Measurements from ENCODE around the gene DUOXA2.

- TF ChIP-seq EZH2 (IDR thresholded peaks at IDR 0.05; ENCODE audit: low read length, unreplicated experiment) = no peak
- TF ChIP-seq CTCF (conservative IDR thresholded peaks at IDR 0.05; ENCODE audit: low read depth, low read length) = no peak
These were observed 43.8 kb downstream of the DUOXA2 start for GRCh38 chr15:45157974-45158373.

Data from PC-3 (cell line).